Upper lobe of left lung (tissue), 4 donors: ENCODE measurements around the gene KCNC2.

Source experiments
- CTCF ChIP-seq, 6 experiments: fragments of 450-650 bp in 4 of 6; fragments of 200-600 bp in 2 of 6; sonication (generic) in 2 of 6; IDR thresholded peaks; one replicate each; pipeline ENCODE4 v1.5.1; 2016 to 2019; ENCODE audit warnings: antibody characterized with exemption in 6 of 6
- EP300 ChIP-seq, 4 donors: sonication (generic); formaldehyde crosslinking; IDR thresholded peaks; one replicate each; pipeline ENCODE4 v1.5.1; 2017; ENCODE audit warnings: antibody characterized with exemption in 4 of 4, control low read depth in 2 of 4
- POLR2A ChIP-seq, 4 donors: fragments of 450-650 bp; IDR thresholded peaks; one replicate each; pipeline ENCODE4 v1.5.1; 2016 to 2017; ENCODE audit warnings: antibody characterized with exemption in 4 of 4, mild to moderate bottlenecking in 2 of 4
- POLR2AphosphoS5 ChIP-seq, 2 donors: sonication (generic); formaldehyde crosslinking; IDR thresholded peaks; one replicate each; pipeline ENCODE4 v1.5.1; 2017; ENCODE audit warnings: antibody characterized with exemption in 2 of 2

- no peak for TF ChIP-seq POLR2AphosphoS5 (IDR thresholded peaks at IDR 0.05)
- no peak for TF ChIP-seq CTCF (IDR thresholded peaks at IDR 0.05)
- TF ChIP-seq POLR2A (IDR thresholded peaks at IDR 0.05), result no peak
- TF ChIP-seq EP300 (IDR thresholded peaks at IDR 0.05), result no peak
Observed at GRCh38 chr12:75101781-75102180, 107.9 kb downstream of the KCNC2 start.
